Muscle of back (tissue), 11 donors: Measurements from ENCODE around the gene SLIT3. TPM values are rescaled to one million over a fixed set of nuclear protein-coding genes. Genes with fewer than 3 reads are reported as not detected.

Experiments used
- DNase-seq, 3 donors: peaks; one replicate each; pipeline versions ENCODE4 v3.0.0 to v3.0.0-alpha.2; 2013
- polyA plus RNA-seq, 10 donors: library from polyadenylated mRNA; unstranded; fragments of 120-200 nt; gene quantifications; one replicate each; pipeline ENCODE4 v1.2.1, GENCODE V29; 2013; ENCODE audit not compliant: insufficient read length in 10 of 10

SLIT3 gene
- polyA plus RNA-seq, 10 donors: 6.6 to 47.9 (median 10.4) TPM

GRCh38 chr5:168872246-168872645 is 428.7 kb downstream of the SLIT3 start:
- no peak for DNase-seq

- no peak for DNase-seq
These were observed 430.0 kb downstream of the SLIT3 start for GRCh38 chr5:168870910-168871309.

GRCh38 chr5:168869615-168870227 is 431.2 kb downstream of the SLIT3 start:
- peak in 1 of 3 donors; percentile 6 for DNase-seq

DNA sequence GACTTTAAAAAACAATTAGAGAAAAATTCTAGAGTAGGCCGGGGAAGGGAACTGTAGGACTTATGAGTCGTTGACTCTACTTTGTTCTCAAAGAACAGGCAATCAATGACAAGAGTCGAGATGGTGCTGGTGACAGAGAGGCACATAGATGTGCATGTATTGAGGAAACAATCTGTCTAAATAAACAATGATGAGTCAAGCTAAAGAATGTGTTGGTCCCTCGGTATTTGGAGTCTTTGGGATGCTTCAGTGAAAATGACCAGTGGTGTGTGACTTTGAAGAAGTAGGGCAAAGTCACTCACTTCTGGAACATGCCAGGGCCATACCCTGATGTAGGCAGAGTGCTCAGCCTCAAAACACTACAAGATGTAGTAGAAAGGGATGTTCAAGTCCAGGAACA is 433.7 kb downstream of the SLIT3 start:
- DNase-seq: no peak

DNA sequence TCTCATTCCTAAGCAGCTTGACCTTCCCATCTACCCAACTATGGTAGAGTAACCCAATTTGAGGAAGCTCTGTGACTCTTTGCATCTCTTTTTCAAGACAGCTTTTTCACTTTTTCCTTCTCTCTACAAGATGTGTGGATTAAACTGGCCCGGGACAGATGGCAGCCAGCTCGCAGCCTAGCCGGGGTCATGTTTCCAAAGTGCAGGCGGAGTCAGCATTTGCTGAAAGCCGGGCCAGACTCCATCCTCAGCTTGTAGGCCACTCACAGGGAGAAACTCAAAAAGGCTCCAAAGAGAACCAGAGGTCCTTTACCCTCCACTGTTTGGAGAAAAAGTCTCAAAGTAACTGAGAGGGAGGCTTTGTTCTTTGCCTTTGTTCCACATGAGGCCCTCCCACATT is 435.0 kb downstream of the SLIT3 start:
- peak in 2 of 3 donors; percentile 33 to 61 for DNase-seq

DNA sequence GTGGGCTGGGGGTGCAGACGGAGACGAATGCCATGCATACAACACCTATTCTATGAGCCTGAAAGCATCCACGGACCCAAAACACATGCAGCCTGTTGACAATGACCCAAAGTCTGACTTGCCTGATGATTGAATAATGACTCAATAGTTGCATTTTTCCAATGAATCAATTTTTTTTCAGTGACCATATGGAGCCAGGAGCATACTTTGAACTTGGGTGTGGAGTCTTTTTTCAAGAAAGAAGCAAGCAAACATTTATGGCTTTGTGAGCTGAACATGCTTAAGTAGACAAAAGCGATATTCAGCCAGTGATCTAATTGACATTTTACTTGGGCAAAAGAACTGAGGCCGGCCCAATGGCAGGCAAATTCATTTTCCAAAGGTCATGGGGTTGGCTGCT is 437.9 kb downstream of the SLIT3 start:
- DNase-seq: no peak

GRCh38 chr5:168860503-168860902 is 440.4 kb downstream of the SLIT3 start:
- no peak for DNase-seq

DNA sequence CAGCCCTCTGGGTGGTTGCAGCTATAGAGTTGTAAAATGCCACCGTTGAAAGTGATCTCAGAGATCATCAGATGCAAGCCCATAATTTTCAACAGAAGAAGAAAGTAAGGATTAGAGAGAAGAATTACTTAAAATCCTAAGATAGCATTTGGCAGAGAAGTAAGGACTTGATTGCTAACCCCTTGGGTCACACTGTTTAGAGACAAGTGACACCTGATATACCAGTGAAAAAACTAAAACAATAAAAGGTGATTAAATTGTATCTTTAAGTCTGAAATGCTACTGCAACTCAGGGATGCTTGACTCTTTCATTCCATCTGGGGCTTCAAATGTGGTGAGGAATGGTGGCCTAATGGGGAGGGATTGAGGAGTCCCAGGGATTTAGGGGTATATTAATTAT is 440.9 kb downstream of the SLIT3 start:
- no peak for DNase-seq

- no peak for DNase-seq
These were observed 441.5 kb downstream of the SLIT3 start for GRCh38 chr5:168859471-168859870.

DNA sequence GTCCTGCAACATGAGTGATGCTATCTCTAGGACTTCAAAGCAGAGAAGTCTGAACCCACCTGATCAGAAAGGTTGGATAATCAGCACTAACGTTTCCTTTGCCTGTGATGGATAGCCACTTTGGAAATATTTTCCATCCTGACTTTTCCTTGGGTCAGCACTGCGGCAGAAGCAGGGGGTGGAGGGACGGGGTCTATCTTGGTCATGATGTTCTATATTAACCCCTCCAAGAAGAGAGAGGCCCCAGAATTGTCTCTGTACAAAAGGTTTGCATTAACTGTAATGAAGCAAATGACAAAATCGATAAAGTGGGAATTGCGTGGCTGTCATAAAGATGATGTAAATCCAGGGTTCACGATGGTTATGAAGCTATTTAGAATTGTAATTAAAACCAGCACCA is 441.9 kb downstream of the SLIT3 start:
- DNase-seq: no peak

- no peak for DNase-seq
These were observed 442.6 kb downstream of the SLIT3 start for GRCh38 chr5:168858371-168858770.

- DNase-seq: no peak
These were observed 447.0 kb downstream of the SLIT3 start for GRCh38 chr5:168853972-168854371.

DNA sequence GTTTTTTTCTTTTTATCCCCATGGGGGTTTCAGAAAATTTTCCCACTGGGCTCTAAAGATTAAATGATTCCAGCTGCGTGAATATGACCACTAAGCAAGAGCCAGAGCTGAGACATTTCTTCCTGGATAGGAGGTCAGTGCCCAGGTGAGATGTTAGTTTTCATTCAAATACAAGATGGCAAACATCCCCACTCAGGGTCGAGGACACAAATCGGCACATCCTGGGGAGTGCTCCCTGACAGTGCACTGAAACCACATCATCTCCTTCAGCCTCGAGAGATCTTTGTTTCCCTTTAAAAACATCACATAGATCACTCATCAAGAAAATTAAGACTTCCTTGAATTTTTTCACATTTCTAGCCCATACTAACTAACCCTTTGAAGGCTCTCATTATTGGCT is 448.6 kb downstream of the SLIT3 start:
- DNase-seq: no peak

- peak; percentile 25 to 61 (median 57) for DNase-seq
These were observed 449.0 kb downstream of the SLIT3 start for GRCh38 chr5:168851902-168852321.

DNA sequence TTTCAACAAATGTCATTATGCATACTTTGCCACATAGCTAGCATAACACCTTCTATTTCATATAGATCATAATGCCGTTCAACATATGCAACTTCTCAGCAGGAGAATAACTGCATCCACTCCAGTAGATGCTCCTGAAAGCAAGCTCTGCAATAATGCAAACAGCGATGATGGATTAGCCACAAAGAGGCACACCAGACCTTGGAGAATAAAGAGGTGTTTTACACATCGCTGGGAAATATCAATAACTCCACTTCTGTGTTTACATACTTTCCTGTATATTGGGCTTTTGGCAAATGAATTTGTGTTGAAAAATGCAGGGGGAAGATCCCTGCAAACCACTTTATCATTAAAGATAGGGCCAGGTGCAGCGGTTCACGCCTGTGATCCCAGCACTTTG is 450.3 kb downstream of the SLIT3 start:
- no peak for DNase-seq

GRCh38 chr5:168848569-168848968 is 452.4 kb downstream of the SLIT3 start:
- no peak for DNase-seq

- DNase-seq: no peak
These were observed 453.3 kb downstream of the SLIT3 start for GRCh38 chr5:168847511-168848073.

DNA sequence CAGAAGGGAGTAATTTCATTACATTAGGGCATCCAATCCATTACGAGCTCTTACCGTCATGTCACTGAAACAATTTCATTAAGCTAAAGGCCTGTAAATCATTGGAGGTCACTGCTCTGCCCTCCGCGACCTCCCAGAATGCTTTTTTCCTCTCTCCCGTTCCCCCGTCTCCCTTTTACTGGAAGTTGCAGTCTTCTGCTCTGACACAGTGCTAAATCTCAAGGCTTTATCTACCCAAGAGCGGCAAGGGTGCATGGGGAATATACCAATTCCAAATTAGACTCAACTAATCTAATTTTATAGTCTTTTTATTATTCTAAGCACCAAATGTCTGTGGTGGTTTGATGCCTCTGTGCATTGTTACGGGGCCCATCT is 456.0 kb downstream of the SLIT3 start:
- DNase-seq: no peak

DNA sequence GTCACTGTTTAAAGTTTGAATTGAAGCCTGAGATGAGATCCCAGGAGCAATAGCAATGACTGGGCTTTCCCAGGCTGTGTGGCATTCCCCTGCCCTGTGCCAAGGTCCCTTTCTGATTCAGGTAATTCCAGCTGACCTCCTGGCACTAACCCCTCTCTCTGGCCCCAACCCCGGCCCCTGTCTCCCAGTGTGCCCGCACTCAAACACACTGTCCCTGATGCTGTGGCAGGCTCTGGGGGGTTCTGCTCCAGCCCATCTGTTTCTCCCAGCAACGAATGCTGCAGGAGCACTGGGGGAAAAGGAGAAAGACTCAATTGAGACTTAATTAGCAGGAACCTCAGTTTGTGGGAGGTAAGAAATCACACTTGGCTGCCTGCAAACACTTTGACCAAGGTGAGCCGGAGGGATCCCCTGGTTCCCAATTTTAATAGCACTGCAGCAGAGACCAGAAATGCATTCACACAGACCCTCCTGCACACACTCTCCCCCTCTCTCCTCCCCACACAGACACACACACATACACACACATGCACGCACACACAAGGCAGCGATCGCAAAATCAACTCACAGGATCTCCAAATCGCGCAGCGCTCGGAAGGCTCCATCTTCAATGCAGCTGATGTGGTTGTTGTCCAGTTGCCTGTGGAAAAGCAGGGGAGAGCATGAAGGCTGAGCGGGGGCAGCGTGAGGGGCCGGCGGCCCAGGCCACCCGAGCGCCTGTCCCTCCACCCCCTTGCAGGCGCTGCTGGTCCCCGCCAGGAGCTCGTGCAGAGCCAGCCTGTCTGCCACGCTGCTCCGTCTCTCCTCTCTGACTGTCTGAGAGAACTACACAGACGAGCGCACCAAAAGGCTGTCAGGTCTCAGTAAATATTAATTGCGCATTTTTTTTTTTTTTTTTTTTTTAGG is 456.7 kb downstream of the SLIT3 start:
- peak in 1 of 3 donors; percentile 32 for DNase-seq

DNA sequence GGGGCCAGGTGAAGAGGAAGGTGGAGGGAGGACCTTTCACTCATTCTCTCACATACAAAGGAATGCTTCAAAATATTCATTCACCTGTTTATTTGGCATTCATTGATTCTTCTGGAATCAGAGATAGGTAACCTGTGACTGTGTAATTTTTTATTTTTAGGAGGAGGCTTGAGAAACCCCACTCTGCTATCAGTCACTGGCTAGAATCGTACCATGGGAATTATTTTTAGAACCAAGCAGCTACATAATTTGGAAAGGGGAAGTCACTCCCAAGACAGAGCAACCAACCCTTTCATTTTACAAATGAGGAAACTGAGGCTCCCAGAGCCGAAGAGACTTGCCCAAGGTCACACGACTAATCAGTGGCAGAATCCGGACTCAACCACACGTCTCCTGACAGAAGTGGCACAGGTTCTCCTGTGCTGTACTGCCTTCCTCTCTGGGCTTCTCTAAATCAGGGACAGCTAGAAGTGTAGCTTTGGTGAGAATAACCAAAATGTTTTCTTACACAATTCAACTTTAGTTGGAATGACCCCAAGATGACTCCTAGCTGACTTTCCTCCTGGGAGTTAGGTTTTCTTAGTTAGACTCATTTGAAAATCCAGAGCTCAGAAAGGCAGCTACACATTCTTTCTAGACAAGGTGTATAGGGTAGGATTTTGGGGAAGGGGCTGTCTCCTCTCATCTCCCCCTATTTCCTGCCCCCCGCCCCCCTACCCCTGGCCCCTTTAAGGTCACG is 457.5 kb downstream of the SLIT3 start:
- no peak for DNase-seq

DNA sequence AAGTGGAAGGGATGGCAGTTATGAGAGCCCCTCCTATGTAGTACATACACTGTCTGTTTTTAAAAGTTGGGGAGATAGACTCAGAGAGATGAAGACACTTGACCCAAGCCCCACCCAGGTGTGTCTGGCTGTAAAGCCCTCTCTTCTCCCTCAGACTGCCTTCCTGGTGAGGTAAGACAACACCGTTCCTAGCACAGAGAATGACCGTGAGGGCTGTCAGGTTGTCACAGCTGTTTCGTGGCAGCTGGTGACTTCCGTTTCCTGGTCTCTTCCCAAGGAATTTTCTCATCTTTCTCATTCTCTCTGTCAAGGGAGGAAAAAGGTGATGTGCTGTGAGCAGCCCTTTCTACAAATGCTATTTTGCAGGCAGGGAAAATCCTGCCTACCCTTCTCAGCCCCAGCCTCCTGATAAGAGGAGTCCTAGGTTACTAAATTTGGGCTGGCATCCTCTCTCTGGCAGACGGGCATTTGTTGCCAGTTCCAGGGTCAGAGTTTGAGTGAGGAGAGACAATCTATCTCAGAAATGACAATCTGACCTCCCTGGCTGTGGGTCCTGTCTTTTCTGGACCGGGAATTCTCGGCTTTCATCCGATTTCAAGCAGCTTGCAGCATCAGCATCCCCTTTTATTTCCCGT is 458.3 kb downstream of the SLIT3 start:
- no peak for DNase-seq

DNA sequence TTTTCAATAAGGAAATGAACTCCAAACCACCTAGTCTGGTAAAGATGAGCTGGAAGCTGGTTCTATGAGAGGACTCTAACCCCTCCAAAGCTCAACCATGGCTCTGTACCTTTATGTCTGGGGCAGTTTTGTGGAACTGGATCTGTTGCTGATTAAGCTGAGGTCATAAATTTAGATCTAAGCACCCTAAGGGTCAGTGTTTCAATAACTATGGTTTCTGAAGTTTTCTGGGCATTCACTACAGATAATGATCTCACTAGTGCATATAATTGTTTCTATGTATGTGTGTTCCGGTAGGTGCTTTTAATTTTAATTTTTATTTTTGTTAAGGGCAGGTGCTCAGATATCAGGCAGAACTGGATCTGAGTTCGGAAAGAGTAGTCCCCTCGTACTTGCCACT is 463.1 kb downstream of the SLIT3 start:
- no peak for DNase-seq
